HTERT RPE-1 (cell line): ENCODE measurements around the gene SDE2.
"Not testable (repeated sequence)": the region's sequence is repeated elsewhere in the genome, so short reads cannot be mapped to it uniquely, and the experiment has no call there.

ENCODE experiments used
- in situ Hi-C: fragments of 300-500 bp; cut with MboI; formaldehyde crosslinking; loops from 4 replicates; pipeline ENCODE4 v1.14.3; 2020; ENCODE audit warnings: low sequenced_read_pairs

Gene SDE2

DNA sequence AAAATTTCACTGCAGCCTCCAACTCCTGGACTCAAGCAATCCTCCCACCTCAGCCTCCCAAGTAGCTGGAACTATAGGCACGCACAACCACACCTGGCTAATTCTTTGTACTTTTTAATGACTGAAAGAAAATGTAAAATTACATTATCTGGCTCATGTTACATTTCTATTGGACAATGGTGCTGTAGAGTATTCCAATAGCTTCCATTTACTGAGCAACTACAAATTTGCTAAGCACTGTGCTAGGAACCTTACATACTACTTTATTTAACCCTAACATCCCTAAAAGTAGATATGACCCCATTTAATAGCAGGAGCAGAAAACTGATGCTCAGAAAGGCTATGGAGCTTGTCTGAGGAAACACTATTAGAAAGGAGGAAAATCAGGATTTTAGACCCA lies 19.7 kb downstream of the SDE2 start:
- in situ Hi-C loops = no loop called here

- in situ Hi-C loops = no loop called here
Measured at GRCh38 chr1:225977937-225978748, 21.0 kb downstream of the SDE2 start.

GRCh38 chr1:225975146-225975545 lies 24.0 kb downstream of the SDE2 start:
- in situ Hi-C loops = not testable (repeated sequence)

DNA sequence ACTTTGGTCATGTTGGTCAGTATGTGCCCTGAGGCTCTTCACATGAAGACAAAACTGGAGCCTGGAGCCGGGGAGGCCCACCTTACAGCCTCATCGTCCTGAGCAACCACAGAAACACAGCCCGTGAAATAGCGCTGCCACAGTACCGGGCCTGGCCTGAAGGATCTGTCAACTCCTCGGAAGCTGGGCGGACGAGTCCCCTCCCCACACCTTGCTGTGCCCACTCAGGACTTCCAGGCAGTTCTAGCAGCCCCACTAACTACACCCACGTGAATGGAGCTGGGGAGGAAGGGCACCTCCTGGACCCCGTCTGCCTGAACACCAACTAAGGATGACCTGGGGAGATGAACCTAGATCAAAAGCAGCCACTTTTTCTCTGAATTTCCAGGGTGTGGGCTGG lies 24.7 kb downstream of the SDE2 start:
- in situ Hi-C loops = no loop called here

DNA sequence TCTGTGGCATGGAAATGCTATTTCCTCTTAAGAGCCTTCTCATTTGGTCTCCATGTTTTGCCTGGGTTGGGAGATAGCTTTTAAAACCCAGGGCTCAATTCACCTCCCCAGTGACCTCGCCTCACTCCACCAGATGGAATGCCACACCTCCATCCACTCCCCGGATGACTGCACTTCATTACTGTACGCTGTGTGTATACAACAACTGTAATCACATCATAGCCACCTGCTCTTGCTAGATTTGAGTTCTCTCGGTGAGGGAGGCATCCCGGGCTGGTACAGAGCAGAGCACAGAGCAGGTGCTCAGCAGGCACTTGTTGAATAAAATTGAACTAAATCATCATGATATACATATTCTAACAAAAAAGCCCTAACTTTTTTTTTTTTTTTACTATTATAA lies 26.0 kb downstream of the SDE2 start:
- in situ Hi-C loops = no loop called here

GRCh38 chr1:225972344-225973152 lies 26.6 kb downstream of the SDE2 start:
- in situ Hi-C loops = no loop called here

DNA sequence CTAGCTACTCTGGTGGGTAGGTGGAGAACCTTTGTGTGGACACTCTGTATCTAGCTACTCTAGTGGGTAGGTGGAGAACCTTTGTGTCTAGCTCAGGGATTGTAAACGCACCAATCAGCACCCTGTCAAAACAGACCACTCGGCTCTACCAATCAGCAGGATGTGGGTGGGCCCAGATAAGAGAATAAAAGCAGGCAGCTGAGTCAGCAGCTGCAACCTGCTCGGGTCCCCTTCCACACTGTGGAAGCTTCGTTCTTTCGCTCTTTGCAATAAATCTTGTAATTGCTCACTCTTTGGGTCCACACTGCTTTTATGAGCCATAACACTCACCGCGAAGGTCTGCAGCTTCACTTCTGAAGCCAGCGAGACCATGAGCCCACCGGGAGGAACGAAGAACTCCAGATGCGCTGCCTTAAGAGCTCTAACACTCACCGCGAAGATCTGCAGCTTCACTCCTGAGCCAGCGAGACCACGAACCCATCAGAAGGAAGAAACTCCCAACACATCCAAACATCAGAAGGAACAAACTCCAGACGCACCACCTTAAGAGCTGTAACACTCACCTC lies 28.5 kb downstream of the SDE2 start:
- in situ Hi-C loops = not testable (repeated sequence)

- in situ Hi-C loops = not testable (repeated sequence)
Measured at GRCh38 chr1:225969751-225970150, 29.4 kb downstream of the SDE2 start.

DNA sequence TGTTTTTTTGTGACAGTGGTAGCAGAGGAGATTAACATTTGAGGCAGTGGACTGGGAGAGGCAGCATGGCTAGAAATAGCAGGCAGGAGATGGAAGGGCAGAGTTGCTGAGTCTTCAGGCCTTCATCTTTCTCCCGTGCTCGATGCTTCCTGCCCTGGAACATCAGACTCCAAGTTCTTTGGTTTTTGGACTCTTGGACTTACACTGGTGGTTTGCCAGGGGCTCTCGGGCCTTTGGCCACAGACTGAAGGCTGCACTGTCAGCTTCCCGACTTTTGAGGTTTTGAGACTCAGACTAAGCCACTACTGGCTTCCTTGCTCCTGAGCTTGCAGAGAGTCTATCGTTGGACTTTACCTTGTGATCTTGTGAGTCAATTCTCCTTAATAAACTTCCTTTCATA lies 33.9 kb downstream of the SDE2 start:
- in situ Hi-C loops = no loop called here

DNA sequence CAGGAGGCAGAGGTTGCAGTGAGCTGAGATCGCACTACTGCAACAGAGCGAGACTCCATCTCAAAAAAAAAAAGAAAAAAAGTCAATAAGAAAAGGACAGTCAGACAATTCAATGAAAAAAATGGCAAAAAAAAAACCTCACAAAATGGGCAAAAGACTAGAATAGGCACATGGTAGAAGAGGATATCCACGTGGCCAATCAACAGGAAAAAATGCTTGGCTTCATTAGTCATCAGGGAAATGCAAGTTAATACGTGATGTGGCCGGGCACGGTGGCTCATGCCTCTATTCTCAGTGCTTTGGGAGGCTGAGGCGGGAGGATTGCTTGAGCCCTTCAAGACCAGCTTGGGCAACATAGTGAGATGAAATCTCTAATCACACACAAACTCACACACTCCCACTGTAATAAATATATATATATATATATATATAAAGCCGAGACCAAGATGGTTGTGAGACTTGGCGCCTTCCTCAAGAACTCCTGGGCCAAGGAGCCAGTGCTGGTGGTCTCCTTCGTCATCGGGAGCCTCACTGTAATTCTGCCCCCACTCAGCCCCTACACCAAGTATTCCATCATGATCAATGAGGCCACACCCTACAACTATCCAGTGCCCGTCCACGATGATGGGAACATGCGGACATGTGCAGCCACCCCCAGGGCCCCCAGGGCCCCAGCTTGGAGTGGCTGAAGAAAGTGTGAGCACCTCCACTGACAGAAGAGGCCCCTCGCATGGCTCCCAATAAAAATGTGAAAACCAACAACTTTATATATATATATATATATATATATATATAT lies 35.2 kb downstream of the SDE2 start:
- in situ Hi-C loops = no loop called here

GRCh38 chr1:225962440-225962975 lies 36.6 kb downstream of the SDE2 start:
- in situ Hi-C loops = no loop called here

GRCh38 chr1:225961659-225962439 lies 37.3 kb downstream of the SDE2 start:
- in situ Hi-C loops = no loop called here

DNA sequence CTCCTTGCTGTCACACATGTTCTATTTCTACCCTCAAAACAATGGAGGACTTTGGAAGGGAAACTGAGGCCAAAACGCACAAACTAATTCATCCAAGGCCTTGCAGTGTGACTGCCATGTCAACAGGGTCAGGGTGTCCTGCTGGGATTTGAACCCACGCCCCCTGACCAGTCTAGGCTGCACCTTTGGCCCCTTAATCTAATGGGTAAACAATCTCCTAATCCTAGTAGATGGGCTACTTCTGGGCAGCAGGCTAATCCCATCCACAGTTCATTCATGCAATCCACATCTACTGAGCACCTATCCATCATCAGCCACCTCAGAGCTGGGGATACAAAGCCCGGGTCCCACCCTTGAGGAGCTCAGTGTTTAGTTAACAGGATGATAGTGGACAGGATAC lies 41.1 kb downstream of the SDE2 start:
- in situ Hi-C loops = no loop called here

GRCh38 chr1:225954753-225955152 lies 44.4 kb downstream of the SDE2 start:
- in situ Hi-C loops = no loop called here

DNA sequence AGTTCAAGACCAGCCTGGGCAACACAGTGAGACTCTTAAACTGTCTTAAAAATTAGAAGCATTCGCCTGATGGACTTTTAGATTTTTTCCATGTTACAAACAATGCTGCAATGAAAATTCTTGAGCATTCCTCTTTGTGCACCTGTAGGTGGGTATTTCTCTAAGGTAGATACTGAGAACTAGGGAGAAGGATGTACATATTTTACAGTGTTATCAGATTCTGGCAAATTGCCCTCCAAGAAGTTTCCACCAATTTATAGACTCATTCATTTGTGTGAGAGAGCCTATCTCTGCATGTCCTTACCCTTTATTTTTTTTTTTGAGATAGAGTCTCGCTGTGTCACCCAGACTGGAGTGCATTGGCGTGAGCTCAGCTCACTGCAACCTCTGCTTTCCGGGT lies 45.8 kb downstream of the SDE2 start:
- in situ Hi-C loops = no loop called here

DNA sequence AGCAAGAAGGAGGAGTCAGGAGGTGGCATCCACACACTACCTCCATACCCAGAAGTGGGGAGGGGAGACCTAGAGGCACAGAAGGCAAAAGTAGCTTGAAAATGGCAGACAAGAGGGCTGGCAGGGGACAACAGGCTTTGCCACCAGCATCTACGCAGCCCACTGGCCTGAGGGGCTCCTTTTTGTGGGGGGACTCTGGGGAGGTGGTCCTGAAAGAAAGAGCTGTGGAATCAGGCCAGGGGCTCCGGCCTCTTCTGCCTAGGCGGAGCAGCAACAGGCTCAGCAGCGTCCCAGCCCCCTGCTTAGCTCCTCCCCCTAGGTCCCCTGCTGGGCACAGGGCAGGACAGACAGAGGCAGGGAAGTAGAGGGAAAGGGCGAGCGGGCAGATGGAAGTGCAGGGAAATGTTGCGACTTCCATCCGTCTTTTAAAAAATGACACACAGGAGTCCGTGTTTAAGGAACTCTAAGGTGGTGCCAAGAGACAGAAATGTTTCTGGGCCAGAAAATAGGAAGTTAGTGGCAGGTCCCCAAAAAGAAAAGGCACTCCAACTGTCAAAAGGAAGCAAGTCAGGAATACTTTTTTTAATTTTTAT lies 48.1 kb downstream of the SDE2 start:
- in situ Hi-C loops = no loop called here

DNA sequence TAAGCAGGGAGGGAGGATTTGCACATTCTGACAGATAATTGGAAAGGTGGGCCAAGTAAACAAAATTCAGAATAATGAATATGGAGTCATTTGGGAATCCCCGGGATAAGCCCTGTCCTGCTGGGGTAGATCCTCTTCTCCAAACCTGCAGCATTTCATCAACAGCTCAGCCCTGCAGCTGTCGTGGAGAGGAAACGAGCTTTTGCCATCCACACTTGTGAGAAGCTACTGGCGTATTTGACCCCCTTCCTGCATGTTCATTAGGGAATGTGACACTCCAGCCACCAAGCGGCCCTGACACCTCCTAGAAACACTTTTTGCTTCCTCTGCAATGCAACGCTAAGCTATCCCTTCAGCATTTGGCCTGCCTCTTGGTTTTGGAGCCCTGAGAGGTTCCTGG lies 50.1 kb downstream of the SDE2 start:
- in situ Hi-C loops = no loop called here

- in situ Hi-C loops = no loop called here
Measured at GRCh38 chr1:225946803-225947202, 52.3 kb downstream of the SDE2 start.

- in situ Hi-C loops = no loop called here
Measured at GRCh38 chr1:225946082-225946620, 53.0 kb downstream of the SDE2 start.
